NCI-H524 treated with DMSO at 0.1 percent for 48 hours (cell line): ENCODE results near the gene PPFIA1.

Source experiments
- DNase-seq: peaks from one replicate; lab custom pipeline; 2025; lab: John Stamatoyannopoulos, UW

The PPFIA1 gene

DNA sequence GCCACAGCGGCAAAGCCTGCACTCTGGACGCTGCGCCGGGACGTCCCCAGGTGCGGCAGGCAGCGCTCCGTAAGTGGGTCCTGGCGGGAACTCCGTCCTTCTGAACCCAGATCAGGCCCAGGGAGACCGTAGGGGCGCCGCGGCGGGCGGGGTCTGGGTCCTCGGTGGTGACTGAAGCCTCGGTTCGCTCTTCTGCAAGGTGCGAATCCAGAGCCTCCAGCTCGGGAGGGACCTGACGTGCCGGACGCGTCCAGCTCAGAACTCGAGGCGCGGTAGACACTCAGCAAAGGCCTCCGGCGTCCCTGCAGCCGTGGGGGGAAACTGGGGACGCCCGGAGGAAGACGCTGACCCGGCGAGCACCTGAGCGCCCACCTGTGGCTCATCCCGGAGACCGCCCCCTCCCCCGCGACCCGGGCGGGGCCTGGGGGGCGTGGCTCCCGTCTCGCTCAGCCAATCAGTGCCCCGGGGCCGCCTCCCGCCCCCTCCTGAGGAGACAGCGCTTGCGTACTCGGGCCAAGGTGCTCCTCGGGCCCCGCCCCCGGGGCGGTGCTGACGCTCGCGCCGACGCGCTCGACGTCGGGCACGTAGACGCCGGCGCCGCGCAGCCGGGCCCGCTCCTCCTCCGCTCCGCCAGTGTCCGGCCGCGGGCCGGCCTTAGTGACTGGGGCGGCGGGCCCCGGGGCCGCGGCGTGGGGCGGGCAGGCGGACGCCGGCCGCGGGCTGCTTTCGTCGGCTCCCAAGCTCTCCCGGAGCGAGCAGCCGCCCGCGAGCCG is at the start of gene PPFIA1:
TSS of gene PPFIA1 (plus strand) at position 587 of the 773 bp plus-strand sequence. CDS start 1,483 bp downstream, outside the sequence.
- peak; percentile 6 for DNase-seq

DNA sequence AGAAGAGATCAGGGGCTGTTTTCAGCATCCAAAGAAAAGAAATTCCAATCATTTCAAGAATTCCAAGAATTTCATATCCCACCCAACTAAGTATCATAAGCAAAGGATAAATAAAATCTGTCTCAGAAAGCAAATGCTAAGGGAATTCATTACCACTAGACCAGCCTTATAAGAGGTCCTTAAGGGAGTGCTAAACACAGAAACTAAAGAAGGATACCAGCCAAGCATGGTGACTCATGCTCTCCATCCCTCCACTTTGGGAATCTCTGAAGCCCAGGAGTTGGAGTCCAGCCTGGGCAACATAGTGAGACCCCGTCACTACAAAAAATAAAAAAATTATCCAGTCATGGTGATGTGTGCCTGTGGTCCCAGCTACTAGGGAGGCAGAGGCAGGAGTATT is 49.6 kb upstream of the PPFIA1 start:
- no peak for DNase-seq

DNA sequence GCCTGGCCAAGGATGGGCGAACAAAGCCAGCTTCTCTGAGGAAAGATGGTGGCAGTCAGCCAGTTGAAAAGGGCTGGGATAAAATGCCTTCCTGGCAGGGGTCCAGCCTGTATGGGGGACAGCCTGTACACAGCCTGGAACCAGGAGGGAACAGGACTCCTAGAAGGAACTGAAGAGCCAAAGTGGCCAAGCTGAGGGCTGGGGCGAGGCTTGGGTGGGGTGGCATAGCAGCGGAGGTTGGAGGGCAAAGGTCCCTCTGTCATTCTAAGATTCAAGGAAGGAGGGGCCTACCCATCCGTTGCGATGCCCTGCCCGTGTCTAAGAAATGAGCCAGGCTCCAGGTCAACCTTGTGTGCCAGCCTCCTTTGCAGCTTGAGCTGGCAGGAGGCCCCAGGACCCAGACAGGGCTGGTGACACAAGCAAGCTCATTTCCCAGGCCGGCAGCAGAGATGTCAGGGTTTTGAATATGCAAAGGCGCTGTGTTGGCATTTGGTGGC is 44.8 kb upstream of the PPFIA1 start:
- DNase-seq: no peak

DNA sequence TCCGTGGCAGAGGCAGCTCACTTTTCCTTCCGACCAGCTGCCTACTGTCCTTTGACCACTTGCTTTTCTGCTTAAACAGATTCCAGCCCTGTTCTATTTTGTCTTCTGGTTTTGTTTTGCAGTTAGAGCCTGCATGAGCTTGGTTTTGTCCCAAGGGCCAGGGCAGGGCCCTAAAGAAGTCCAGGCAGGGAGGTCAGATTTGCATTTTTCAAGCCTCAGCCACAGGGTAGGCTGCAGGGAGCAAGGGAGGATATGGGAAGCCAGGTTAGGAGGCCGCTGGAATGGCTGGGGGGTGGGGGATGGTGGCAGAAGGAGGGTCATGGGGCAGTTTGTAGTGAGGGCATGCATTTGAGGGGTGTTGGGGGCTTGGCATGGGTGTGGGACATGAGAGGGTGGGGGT is 44.3 kb upstream of the PPFIA1 start:
- DNase-seq: no peak

DNA sequence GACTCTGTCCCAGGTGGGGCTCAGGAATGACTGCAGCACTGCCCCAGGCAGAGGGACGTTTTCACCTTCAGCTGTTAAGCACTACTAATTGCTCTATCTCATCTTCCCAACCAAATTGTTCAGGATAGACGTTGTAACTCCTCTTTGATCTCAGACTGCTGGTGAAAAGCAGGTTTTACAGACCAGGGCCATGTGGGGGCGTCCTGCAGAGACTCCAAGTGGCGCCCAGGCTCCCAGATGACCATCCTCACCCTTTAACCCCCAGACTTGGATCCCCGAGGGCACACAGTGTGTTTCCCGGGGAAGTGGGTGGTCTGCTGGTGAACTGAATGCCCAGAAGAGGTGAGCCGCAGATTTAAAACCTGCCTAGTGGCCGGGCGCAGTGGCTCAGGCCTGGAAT is 43.5 kb upstream of the PPFIA1 start:
- no peak for DNase-seq

DNA sequence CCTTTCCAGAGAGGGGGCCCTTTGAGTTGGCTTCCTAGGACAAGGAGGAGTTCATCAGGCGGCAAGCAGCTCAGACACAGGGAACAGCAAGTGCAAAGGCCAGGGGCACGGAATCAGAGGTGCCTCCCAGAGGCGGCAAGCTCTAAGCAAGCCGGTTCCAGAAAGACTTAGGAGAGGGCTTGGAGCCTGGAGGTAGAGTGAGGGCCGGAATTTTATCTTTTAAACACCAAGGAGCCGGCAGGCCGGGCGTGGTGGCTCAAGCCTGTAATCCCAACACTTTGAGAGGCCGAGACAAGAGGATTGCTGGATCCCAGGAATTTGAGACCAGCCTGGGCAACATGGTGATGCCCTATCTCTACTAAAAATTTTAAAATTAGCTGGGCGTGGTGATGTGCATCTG is 40.8 kb upstream of the PPFIA1 start:
- no peak for DNase-seq

DNA sequence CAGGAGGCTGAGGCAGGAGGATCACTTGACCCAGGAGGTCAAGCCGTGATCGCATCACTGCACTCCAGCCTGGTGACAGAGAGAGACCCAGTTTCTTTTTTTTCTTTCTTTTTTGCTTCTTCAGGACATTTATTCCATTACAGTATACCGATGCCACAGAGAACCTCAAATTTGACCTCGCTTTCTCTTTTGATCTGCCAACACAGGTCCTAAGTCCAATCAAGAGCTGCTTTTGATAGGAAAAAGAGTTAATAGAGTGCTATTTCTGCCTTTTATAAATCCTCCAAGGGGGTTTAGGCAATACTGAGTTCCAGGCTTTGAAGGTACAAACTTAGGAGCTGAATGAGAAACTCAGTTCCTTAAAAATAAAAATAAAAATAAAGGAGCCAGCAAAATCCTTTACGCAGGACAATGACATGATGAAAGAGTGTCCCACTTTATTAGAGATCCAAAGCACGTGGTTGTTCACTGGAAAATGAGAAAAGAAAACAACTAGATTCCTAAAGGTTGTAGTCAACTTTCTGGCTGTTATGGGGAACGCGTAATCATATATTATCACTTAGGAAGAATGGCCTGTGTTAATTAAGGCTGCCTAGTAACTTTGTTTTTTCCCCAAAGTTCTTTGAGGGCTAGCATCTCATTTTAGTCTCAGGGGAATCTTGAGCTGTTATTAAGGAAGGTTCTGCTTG is 40.2 kb upstream of the PPFIA1 start:
- no peak for DNase-seq

DNA sequence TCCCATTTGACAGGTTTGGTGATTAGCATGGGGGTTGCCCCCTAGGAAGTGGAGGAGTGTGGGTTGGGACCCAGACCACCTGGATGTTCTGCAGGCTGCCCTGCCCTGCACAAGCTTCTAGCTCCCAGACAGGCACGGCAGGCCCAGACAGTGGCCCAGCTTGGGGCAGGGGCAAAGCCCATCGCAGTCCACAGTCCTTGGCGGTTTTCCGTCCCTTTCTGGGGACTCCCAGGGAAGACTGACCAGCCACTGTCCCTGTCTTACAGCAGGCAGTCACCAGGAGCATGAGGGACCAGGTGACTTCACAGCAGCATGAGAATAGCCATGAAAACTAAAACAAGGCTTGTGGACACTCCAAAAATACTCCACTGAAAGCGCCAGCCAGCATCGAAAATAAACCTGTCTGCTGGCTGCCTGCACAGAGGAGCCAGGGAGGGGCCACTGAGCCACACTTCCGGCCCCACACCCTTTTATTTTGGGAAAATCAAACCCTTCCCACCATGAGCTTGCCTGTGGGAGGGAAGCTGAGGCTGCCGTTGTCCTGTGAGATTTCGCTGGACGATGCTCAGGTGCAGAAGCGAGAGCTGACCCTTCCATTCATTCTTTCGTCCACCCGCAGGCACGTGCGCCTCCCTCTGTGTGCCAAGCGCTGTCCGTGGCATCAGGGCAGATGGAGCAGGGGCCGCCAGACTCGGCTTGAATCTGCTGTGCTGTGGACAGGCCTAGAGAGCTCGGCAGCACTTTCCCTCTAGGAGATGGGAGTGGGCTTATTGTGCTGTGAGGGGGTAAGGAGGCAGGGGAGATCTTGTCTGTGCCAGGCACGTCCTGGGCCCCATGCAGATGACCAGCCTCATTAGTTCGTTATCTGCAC is 39.4 kb upstream of the PPFIA1 start:
- DNase-seq: no peak

DNA sequence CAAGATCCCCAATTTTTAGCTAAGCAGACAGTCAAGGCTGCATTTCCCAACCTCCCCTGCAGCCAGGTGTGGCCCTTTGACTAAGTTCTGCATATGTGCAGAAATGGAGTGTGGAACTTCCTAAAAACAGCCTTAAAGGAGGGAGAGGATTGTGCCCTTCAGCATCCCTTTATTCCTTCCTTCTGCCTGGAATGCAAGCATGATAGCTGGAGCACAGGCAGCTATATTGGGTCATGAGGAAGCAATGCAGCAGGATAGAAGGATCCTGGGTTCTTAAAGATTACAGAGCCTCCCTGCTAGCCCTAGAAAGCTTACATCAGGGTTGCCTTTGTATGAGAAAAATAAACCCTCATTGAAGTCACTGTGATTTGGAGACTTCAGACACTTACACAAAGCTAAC is 37.5 kb upstream of the PPFIA1 start:
- no peak for DNase-seq

DNA sequence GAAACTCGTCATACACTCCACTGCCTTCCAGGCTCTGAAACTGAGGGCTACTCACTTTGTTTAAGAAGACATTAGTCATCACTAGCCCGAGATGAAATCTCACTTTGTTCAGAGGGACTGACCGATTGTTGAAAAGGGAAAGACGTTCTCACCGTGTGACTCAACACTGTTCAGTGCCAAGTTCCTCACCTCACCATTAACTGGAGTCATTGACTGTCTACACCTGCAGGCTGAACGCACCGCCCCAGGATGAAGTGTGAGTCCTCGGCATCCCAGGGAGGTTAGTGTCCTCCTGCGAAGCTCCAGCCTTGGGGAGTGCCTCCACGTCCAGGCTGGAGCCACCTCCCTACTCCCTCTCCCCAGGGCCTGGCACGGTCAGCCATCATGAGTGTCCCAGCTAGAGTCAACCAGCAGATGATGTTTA is 37.0 kb upstream of the PPFIA1 start:
- DNase-seq: no peak

DNA sequence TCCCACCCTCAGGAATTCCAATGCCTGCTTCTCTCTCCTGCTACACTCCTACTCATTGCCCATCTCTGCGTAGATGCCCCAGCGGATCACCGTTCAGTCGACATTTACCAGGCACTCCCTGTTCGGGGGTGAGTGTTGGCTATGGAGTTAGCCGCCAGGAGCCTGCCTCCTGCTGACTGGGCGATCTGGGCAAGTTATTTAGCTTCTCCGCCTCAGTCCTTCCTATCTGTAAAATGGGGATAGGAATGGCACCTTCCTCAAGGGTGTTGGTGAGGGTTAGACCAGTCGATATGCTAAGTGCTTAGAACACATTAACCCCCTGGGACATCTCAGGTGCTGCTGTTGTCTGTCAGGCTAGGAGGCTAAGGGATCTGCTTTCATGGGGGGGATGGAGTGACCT is 36.5 kb upstream of the PPFIA1 start:
- no peak for DNase-seq

DNA sequence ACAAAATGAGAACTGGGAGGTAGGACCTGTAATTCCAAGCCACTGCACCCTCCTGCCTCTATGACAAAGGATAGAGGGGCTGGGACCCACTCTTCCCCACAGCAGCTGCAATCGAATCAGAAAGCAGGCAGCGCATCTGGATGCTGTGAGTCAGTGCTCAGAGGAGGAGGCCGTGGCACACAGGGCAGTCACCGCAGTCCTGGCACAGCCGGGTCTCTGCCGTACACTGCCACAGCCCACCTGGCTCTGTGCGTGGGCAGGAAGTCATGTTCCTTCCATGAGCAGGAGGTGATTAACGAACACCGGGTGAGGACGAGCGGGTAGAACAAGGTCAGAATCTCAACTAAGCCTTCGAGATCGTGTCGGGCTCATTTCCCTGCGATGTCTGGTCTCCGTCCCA is 30.2 kb upstream of the PPFIA1 start:
- no peak for DNase-seq

DNA sequence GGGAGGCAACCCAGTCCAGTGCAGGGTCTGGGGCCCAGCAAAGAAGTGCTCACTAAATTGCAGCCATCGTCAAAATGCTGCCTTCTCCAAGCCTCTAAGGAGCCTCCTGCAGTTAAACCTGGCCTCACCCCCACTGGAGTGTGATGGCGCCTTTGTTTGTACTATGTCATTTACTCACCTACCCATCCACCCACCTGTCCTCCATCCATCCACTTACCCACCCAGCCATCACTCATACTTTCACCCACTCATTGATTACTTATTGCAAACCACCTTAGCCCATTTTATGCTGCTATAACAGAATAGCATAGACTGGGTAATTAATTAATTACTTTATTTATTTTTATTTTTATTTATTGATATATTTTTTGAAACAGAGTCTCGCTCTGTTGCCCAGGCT is 28.8 kb upstream of the PPFIA1 start:
- DNase-seq: no peak

DNA sequence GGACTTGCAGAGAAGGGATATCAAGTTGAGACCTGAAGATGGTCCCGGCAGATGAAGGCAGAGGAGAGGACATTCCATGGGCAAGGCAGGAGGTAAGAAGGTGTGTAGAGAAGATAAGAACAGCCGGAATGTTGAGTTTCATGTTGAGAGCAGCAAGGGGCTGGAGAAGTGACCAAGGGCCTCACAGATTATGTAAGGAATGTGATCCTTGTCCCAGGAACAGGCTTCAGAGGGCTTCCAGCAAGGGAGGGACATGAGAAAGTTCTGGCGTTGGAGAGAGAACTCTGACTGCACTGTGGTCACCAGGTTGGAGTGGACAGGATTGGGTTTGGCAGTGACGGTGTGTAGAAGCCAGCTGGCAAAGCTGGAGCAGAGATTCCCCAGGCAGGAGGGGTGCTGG is 27.6 kb upstream of the PPFIA1 start:
- no peak for DNase-seq

DNA sequence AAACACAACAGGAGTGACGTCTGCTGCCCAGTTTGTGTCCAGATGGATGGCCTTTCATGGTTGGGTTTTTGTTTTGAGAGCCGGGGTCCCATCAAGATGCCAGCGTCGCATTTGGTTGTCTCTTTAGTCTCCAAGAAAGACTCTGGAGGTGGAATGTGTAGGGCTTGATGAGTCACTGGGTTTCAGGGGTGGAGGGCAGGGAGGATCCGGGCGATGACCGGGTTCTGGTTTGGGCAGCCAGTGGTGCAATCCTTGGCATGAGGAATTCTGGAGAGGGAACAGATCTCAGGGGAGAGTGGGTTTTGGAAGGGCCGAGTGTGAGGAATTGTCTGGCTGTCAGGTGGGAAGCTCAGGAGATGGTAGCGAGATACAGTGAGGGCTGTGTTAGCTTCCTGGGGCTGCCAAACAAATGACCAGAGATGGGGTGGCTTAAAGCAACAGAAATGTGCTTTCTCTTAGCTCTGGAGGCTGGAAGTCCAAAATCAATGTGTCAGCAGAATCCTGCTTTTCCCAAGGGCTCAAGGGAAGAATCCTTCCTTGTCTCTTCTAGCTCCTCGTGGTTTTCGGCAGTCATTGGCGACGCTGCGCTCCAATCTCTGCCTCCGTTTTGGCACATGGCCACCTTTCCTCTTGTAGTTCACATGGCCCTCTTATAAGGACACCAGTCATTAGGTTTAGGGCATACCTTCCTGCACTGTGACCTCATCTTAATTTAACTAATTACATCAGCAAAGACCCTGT is 26.4 kb upstream of the PPFIA1 start:
- no peak for DNase-seq

DNA sequence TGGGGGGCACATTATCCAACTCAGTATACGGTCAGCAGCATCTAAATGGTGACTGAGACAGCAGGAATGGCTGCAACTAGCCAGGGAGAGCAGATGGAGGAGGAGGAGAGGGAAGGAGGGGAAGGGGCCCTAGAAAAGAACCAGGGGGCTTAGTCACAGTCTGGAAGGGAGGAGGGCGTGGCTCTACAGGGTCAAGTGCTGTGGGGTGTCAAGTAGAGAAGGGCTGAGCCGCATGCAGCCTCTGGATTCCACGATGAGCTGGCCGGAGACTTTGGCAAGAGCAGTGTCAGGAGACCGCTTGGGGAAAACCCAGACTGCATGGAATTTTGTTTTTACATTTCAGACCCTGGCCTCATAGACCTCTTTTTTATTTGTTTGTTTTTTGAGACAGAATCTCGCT is 25.8 kb upstream of the PPFIA1 start:
- no peak for DNase-seq

DNA sequence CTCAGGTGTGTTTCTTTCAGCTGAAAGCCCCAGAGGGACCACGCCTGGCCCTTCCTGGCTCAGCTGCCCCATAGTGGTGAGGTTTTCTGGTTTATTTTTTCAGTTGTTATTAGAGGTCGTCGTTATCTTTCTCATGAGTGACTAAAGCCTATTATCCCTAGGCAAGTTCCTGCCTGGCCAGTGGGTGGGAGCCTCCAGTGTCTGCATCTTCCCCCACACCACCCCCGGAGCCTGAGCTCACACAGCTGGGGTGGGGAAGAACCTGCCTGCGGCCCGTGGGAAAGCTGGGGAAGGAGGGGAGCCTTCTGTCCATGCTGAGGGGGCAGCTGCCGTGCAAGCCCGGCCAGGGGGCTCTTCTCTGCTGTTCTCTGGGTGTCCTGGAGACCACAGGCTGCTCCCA is 24.3 kb upstream of the PPFIA1 start:
- no peak for DNase-seq

DNA sequence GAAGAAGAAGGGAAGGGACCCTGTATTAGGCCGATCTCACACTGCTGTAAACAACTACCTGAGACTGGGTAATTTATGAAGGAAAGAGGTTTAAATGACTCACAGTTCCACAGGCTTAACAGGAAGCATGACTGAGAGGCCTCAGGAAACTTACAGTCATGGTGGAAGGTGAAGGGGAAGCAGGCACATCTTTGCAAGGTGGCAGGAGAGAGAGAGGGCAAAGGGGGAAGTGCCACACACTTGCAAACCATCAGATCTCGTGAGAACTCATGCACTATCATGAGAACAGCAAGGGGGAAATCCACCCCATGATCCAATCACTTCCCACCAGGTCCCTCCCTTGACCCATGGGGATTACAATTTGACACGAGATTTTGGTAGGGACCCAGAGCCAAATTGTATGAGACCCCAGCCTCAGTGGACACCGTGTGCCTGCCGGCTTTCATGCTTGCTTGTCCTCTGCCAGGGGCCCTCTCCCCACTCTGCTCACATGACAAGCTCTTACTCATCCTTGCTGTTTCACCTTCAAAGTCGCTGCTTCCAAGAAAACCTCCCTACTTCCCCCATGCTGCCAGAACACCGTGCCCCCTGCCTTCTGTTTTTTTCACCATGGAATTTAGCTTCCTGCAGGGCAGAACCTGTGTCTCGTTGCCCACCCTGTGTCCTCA is 23.3 kb upstream of the PPFIA1 start:
- DNase-seq: no peak

DNA sequence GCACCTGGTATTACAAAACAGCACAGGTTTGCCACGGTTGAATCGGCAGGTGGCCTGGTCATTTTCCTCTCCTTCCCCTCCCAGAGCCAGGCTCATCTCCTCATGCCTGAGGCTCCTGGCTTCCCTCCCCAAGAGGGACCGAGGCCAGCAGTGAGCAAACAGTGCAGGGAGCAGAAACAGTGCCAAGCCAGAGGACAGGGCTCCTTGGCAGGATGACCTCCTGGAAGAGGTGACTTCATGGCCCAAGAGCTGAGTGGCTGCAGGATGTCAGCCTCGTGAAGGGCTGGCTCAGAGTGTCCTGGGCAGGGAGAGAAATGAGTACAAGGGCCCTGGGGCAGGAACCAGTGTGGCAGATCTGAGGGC is 22.8 kb upstream of the PPFIA1 start:
- DNase-seq: no peak

DNA sequence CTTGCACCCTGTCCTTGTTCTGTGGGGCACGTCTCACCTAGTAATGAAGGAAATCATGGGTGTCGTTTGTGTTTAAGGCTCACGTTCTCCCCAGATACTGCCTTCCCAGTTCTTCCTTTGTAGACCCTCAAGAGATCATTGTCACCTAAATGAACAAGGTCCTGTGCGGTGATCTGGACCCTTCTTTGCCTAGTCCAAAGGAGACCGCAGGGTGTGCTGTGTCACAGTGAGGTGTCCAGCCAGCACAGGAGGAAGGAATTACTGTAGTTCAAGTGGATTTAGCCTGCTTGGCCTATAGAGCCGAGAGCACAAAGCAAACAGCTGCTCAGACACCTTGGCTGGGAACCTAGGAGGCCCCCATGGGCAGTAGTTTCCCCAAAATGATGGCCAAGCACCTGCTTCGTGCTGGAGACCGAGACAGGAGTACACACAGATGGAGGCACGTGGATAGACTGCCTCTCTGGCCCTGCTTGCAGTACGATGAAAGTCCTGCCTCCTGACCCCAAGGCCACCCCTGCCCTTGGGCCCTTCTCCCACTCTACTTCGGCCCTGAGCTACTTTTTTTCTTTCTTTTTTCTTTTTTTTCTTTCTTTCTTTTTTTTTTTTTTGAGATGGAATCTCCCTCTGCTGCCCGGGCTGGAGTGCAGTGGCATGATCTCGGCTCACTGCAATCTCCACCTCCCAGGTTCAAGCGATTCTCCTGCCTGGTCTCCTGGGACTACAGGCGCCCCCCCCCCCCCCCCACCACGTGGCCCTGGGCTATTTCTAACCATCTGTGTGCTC is 19.4 kb upstream of the PPFIA1 start:
- DNase-seq: no peak
